ENCODE results near the gene FRMD3. TPM values are rescaled to one million over a fixed set of nuclear protein-coding genes. Genes with fewer than 3 reads are reported as not detected.

Gene FRMD3
- total RNA-seq, 4 donors from 2014 or later = 9.9 to 42.4 (median 40.2) TPM

- Histone ChIP-seq H3K4me1 (no peaks in the 10 kb centered on the region), H3K27me3 (no peaks in the 10 kb centered on the region), H3K9me3 (no peaks in the 10 kb centered on the region), H3K27ac (no peak overlapping the region), H3K4me3 (no peak overlapping the region), H3K36me3 (no peaks in the 10 kb centered on the region)
- DNase-seq = no peak
- TF ChIP-seq POLR2A (IDR thresholded peaks at IDR 0.05) (no peak), CTCF (IDR thresholded peaks at IDR 0.05) (no peak)
Observed at GRCh38 chr9:83266331-83266665, 271.9 kb downstream of the FRMD3 start.

GRCh38 chr9:83264315-83264714, 273.9 kb downstream of the FRMD3 start:
- no peak for DNase-seq
- no peak for TF ChIP-seq POLR2A (IDR thresholded peaks at IDR 0.05)
- no peak for TF ChIP-seq CTCF (IDR thresholded peaks at IDR 0.05)
- Histone ChIP-seq H3K27me3 (no peaks in the 10 kb centered on the region), H3K36me3 (no peaks in the 10 kb centered on the region), H3K4me1 (no peaks in the 10 kb centered on the region), H3K9me3 (no peaks in the 10 kb centered on the region), H3K27ac (no peak overlapping the region), H3K4me3 (no peak overlapping the region)

DNA sequence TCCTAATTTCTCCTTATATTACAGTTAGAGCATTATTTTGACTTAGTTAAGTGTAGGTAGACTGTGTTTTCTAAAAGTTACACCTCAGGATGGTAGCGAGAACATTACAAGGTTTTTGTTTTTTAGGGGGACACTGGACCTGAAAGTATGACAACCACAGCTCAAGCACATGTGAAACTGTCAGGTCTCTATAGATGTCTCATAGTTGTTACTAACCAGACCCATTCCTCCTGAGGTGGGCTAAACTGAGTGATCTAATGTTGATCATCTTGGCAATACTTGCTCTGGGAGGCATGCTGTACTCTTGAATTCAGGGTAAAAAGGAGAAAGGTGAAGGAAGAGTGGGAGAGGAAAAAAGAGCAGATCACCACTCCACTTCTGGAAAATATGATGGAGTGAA, 278.6 kb downstream of the FRMD3 start:
- H3K27ac ChIP-seq = no peak overlapping the region
- no peaks in the 10 kb centered on the region for H3K27me3 ChIP-seq
- no peak for DNase-seq
- H3K36me3 ChIP-seq = no peaks in the 10 kb centered on the region
- H3K9me3 ChIP-seq = no peaks in the 10 kb centered on the region
- TF ChIP-seq POLR2A (IDR thresholded peaks at IDR 0.05) (no peak), CTCF (IDR thresholded peaks at IDR 0.05) (no peak)
- no peak overlapping the region for H3K4me3 ChIP-seq
- H3K4me1 ChIP-seq = no peaks in the 10 kb centered on the region

DNA sequence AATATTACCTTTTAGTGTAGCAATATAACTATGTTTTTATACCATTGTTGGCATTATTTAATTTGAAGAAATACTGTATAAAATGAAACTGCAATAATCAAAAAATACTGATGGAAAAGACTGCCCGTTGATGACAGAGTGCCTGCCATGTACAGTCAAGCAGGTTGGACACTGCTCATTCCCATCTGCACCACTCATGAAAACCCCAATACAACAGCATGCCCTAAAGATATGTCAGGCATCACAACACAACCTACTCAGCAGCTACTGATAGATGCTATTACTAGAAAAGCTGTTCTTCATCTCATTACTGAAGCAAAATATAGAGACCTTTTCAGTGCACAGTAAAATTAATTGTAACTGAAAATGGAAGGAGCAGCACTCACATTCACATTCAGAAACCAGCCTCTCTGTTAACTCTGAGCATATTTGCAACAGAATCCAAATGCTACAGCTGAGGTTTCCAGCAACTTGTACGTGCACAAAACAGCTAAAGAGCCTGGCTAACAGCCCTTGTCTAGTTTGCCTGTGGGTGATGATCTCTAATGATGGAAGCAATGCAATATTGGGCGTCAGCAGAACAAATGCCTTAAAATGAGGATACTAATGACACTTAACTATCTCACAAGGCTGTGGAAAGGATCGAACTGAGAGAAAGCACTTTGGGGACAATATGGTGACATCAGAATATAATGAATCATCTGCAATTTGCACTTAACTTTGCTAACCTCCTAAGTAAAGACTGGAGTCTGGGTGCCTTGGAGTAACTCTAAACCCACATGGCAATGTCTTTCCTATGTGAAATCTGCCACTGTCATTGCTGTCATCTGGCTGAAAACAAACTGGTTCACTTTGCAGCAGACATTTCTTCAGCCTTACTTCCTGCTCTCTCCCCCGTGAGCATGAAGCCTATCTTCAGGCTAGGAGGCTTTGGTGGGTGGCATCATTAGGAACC, 280.0 kb downstream of the FRMD3 start:
- H3K4me3 ChIP-seq = no peak overlapping the region
- TF ChIP-seq POLR2A (IDR thresholded peaks at IDR 0.05) (no peak), CTCF (IDR thresholded peaks at IDR 0.05) (no peak)
- no peaks in the 10 kb centered on the region for H3K36me3 ChIP-seq
- H3K27me3 ChIP-seq = no peaks in the 10 kb centered on the region
- no peaks in the 10 kb centered on the region for H3K9me3 ChIP-seq
- no peak overlapping the region for H3K27ac ChIP-seq
- no peak for DNase-seq
- H3K4me1 ChIP-seq = no peaks in the 10 kb centered on the region

- DNase-seq = no peak
- H3K4me1 ChIP-seq = no peaks in the 10 kb centered on the region
- no peaks in the 10 kb centered on the region for H3K27me3 ChIP-seq
- no peak overlapping the region for H3K4me3 ChIP-seq
- no peaks in the 10 kb centered on the region for H3K36me3 ChIP-seq
- H3K9me3 ChIP-seq = peaks cover 0 to 6% (median 0%) of the 10 kb centered on the region in 4 donors
- H3K27ac ChIP-seq = no peak overlapping the region
- TF ChIP-seq CTCF (IDR thresholded peaks at IDR 0.05) = no peak
- no peak for TF ChIP-seq POLR2A (IDR thresholded peaks at IDR 0.05)
Observed at GRCh38 chr9:83247732-83248131, 290.5 kb downstream of the FRMD3 start.
